Astrocyte of the spinal cord (primary cell): Measurements from ENCODE around the gene TRIM24.

Experiments
- DNase-seq: peaks from one replicate; pipeline ENCODE4 v3.0.0; 2011; ENCODE audit warnings: low read depth, low spot score
- H3K4me3 ChIP-seq: 2 replicates; pipeline ENCODE4 v1.5.1; 2011; ENCODE audit warnings: low read depth, mild to moderate bottlenecking, low read length, moderate library complexity
- CTCF ChIP-seq: IDR thresholded peaks from 2 replicates; pipeline ENCODE4 v1.5.1; 2012; ENCODE audit warnings: low read depth, mild to moderate bottlenecking, low read length, inconsistent platforms
- in situ Hi-C: cut with HindIII; loops from 2 replicates; pipeline ENCODE4 v1.10.0; 2017; ENCODE audit warnings: low sequenced_read_pairs

The TRIM24 gene

GRCh38 chr7:138442822-138443221 is 17.2 kb upstream of the TRIM24 start:
- DNase-seq, result no peak
- in situ Hi-C loops, result no loop called here
- H3K4me3 ChIP-seq, result no peak overlapping the region

GRCh38 chr7:138449580-138449979 is 10.5 kb upstream of the TRIM24 start:
- DNase-seq, result no peak
- in situ Hi-C loops, result no loop called here
- H3K4me3 ChIP-seq, result no peak overlapping the region
- TF ChIP-seq CTCF, result peak; percentile 7

More at GRCh38 chr7:138442822-138443221, 17.2 kb upstream of the TRIM24 start:
- TF ChIP-seq CTCF, result no peak

- no peak for DNase-seq
- no peak overlapping the region for H3K4me3 ChIP-seq
- in situ Hi-C loops, result no loop called here
- no peak for TF ChIP-seq CTCF
These were observed 4.5 kb upstream of the TRIM24 start for GRCh38 chr7:138455609-138456008.

GRCh38 chr7:138456220-138456619 is 3.8 kb upstream of the TRIM24 start:
- no peak for DNase-seq

GRCh38 chr7:138458576-138459412 is 1.3 kb upstream of the TRIM24 start:
- in situ Hi-C loops, result no loop called here
- TF ChIP-seq CTCF, result no peak
- DNase-seq, result no peak
- H3K4me3 ChIP-seq, result no peak overlapping the region

More at GRCh38 chr7:138456220-138456619, 3.8 kb upstream of the TRIM24 start:
- no peak overlapping the region for H3K4me3 ChIP-seq
- no peak for TF ChIP-seq CTCF
- in situ Hi-C loops, result no loop called here

GRCh38 chr7:138459413-138460175 is 465 bp upstream of the TRIM24 start:
- peak; percentile 12 for TF ChIP-seq CTCF
- H3K4me3 ChIP-seq, result peak overlapping the region; percentile 56
- peak; percentile 99 for DNase-seq
- in situ Hi-C loops, result no loop called here
